H9 (cell line): Measurements from ENCODE around the gene NVL. TPM values are rescaled to one million over a fixed set of nuclear protein-coding genes. Genes with fewer than 3 reads are reported as not detected.

Source experiments
- DNase-seq: peaks from one replicate; pipeline ENCODE4 v3.0.0-alpha.2; 2017
- H2AFZ ChIP-seq: one replicate; pipeline ENCODE4 v1.6.1; 2013; ENCODE audit warnings: mild to moderate bottlenecking, low read length, control low read depth, moderate library complexity
- H2AK5ac ChIP-seq: 2 replicates; pipeline ENCODE4 v1.6.1; 2013; ENCODE audit warnings: low read length, control low read depth, mixed read lengths; ENCODE audit not compliant: insufficient read length
- H2BK120ac ChIP-seq: one replicate; pipeline ENCODE4 v1.6.1; 2013; ENCODE audit warnings: low read depth, mild to moderate bottlenecking, low read length, control low read depth, inconsistent platforms; ENCODE audit not compliant: poor library complexity, severe bottlenecking
- H2BK12ac ChIP-seq: 2 replicates; pipeline ENCODE4 v1.6.1; 2013; ENCODE audit warnings: low read length, control low read depth, mixed read lengths, low read depth; ENCODE audit not compliant: insufficient read length
- H2BK15ac ChIP-seq: 2 replicates; pipeline ENCODE4 v1.6.1; 2013; ENCODE audit warnings: low read depth, low read length, control low read depth
- H2BK20ac ChIP-seq: one replicate; pipeline ENCODE4 v1.6.1; 2013; ENCODE audit warnings: low read depth, mild to moderate bottlenecking, low read length, control low read depth, inconsistent platforms; ENCODE audit not compliant: poor library complexity, severe bottlenecking
- H2BK5ac ChIP-seq: 2 replicates; pipeline ENCODE4 v1.6.1; 2013; ENCODE audit warnings: low read length, control low read depth, mixed read lengths; ENCODE audit not compliant: insufficient read length
- H3K14ac ChIP-seq: 2 replicates; pipeline ENCODE4 v1.6.1; 2013; ENCODE audit warnings: low read length, control low read depth; ENCODE audit not compliant: insufficient read depth
- H3K18ac ChIP-seq: 2 replicates; pipeline ENCODE4 v1.6.1; 2013; ENCODE audit warnings: low read depth, mild to moderate bottlenecking, mixed read lengths, low read length, control low read depth; ENCODE audit not compliant: insufficient read length
- H3K23ac ChIP-seq: 2 replicates; pipeline ENCODE4 v1.6.1; 2013; ENCODE audit warnings: low read length, control low read depth, mixed read lengths, low read depth; ENCODE audit not compliant: insufficient read length
- H3K23me2 ChIP-seq: 2 replicates; pipeline ENCODE4 v1.6.1; 2013; ENCODE audit warnings: low read depth, mild to moderate bottlenecking, mixed read lengths, low read length, control low read depth; ENCODE audit not compliant: insufficient read length, poor library complexity, severe bottlenecking
- H3K27ac ChIP-seq: 2 replicates; pipeline ENCODE4 v1.5.1; 2013; ENCODE audit warnings: low read length, control low read depth, mixed read lengths, low read depth; ENCODE audit not compliant: insufficient read length
- H3K27me3 ChIP-seq: 2 replicates; pipeline ENCODE4 v1.6.1; 2013; ENCODE audit warnings: low read length, control low read depth, inconsistent platforms; ENCODE audit not compliant: insufficient read depth
- H3K4ac ChIP-seq: 2 replicates; pipeline ENCODE4 v1.6.1; 2013; ENCODE audit warnings: low read depth, mild to moderate bottlenecking, control low read depth, inconsistent platforms, low read length, moderate library complexity
- H3K4me1 ChIP-seq: 2 replicates; pipeline ENCODE4 v1.6.1; 2013; ENCODE audit warnings: low read length, control low read depth, inconsistent platforms; ENCODE audit not compliant: insufficient read depth
- H3K4me2 ChIP-seq: 2 replicates; pipeline ENCODE4 v1.6.1; 2013; ENCODE audit warnings: low read length, control low read depth, mixed read lengths; ENCODE audit not compliant: insufficient read length, insufficient read depth
- H3K56ac ChIP-seq: 2 replicates; pipeline ENCODE4 v1.6.1; 2013; ENCODE audit warnings: low read depth, mild to moderate bottlenecking, mixed read lengths, low read length, control low read depth; ENCODE audit not compliant: insufficient read length
- H3K79me1 ChIP-seq: 2 replicates; pipeline ENCODE4 v1.6.1; 2013; ENCODE audit warnings: low read depth, mild to moderate bottlenecking, moderate library complexity, low read length, control low read depth, inconsistent platforms; ENCODE audit not compliant: insufficient read depth, poor library complexity, severe bottlenecking
- H3K79me2 ChIP-seq: 2 replicates; pipeline ENCODE4 v1.6.1; 2013; ENCODE audit warnings: low read length, control low read depth, inconsistent platforms; ENCODE audit not compliant: insufficient read depth
- H3K9ac ChIP-seq: 2 replicates; pipeline ENCODE4 v1.6.1; 2013; ENCODE audit warnings: low read length, control low read depth, mixed read lengths; ENCODE audit not compliant: insufficient read length; ENCODE audit errors: extremely low read depth
- H3K9me3 ChIP-seq: one replicate; pipeline ENCODE4 v1.6.1; 2013; ENCODE audit warnings: low read depth, low read length, inconsistent platforms; ENCODE audit not compliant: control insufficient read depth
- H3T11ph ChIP-seq: one replicate; pipeline ENCODE4 v1.6.1; 2013; ENCODE audit warnings: mild to moderate bottlenecking, low read length, control low read depth, inconsistent platforms
- H4K20me1 ChIP-seq: one replicate; pipeline ENCODE4 v1.6.1; 2013; ENCODE audit not compliant: control insufficient read depth, insufficient read length, insufficient read depth
- H4K5ac ChIP-seq: 2 replicates; pipeline ENCODE4 v1.6.1; 2013; ENCODE audit warnings: low read depth, mild to moderate bottlenecking, mixed read lengths, low read length, control low read depth; ENCODE audit not compliant: insufficient read length
- H4K8ac ChIP-seq: replicated peaks from 2 replicates; pipeline ENCODE4 v1.6.1; 2013; ENCODE audit warnings: low read length, control low read depth, mixed read lengths, low read depth; ENCODE audit not compliant: insufficient read length
- H4K91ac ChIP-seq: 2 replicates; pipeline ENCODE4 v1.6.1; 2013; ENCODE audit warnings: low read depth, mild to moderate bottlenecking, moderate library complexity, mixed read lengths, low read length, control low read depth; ENCODE audit not compliant: insufficient read length
- H3K27ac Mint-ChIP-seq, 3 experiments: 2 replicates in 2 of 3; 3 replicates in 1 of 3; pipeline ENCODE4 v1.8.0; 2020 to 2021; ENCODE audit warnings: mixed read lengths in 3 of 3, mild to moderate bottlenecking in 1 of 3, moderate library complexity in 1 of 3
- H3K27me3 Mint-ChIP-seq: 2 replicates; pipeline ENCODE4 v1.8.0; 2021; ENCODE audit warnings: low read depth, mild to moderate bottlenecking, moderate library complexity, mixed read lengths
- H3K36me3 Mint-ChIP-seq, 3 experiments: 2 replicates in 2 of 3; 3 replicates in 1 of 3; pipeline ENCODE4 v1.8.0; 2020 to 2021; ENCODE audit warnings: low read depth in 3 of 3, mixed read lengths in 3 of 3; ENCODE audit not compliant: insufficient read depth in 1 of 3
- H3K4me1 Mint-ChIP-seq, 2 experiments: 2 replicates each; pipeline ENCODE4 v1.8.0; 2020; ENCODE audit warnings: mixed read lengths in 2 of 2
- H3K4me3 Mint-ChIP-seq, 2 experiments: 2 replicates in 1 of 2; 3 replicates in 1 of 2; pipeline ENCODE4 v1.8.0; 2020 to 2021; ENCODE audit warnings: mild to moderate bottlenecking in 2 of 2, mixed read lengths in 2 of 2, moderate library complexity in 1 of 2
- H3K9me3 Mint-ChIP-seq, 2 experiments: 2 replicates in 1 of 2; 3 replicates in 1 of 2; pipeline ENCODE4 v1.8.0; 2020; ENCODE audit warnings: mild to moderate bottlenecking in 2 of 2, mixed read lengths in 2 of 2, moderate library complexity in 1 of 2
- CTCF ChIP-seq: fragments of 200-600 bp; sonication (generic); conservative IDR thresholded peaks from 3 replicates; pipeline ENCODE4 v1.8.0; 2021; ENCODE audit warnings: antibody characterized with exemption, mild to moderate bottlenecking
- WGBS: extraction: QIAGEN DNeasy Blood & Tissue Kit; methylation state at CpG from one replicate; pipeline ENCODE4 v1.1.7; 2013; ENCODE audit warnings: missing lambda C conversion rate, low lambda C conversion rate, mixed read lengths; ENCODE audit not compliant: insufficient read length; ENCODE audit errors: extremely low coverage; 5-methylcytosine and 5-hydroxymethylcytosine counted together
- total RNA-seq: library from RNA; stranded (reverse); gene quantifications from 2 replicates; pipeline ENCODE4 v1.2.1, GENCODE V29; 2021

The NVL gene
- total RNA-seq, 1 experiment from 2014 or later = 66.9 TPM

- no peak overlapping the region for H3K4me2 ChIP-seq
- WGBS = no CpG with 5 or more reads among the region's 7 CpGs
Observed at GRCh38 chr1:224302947-224303346, 27.0 kb downstream of the NVL start.

More at GRCh38 chr1:224302947-224303346, 27.0 kb downstream of the NVL start:
- no peak overlapping the region for H3K4ac ChIP-seq
- H2AFZ ChIP-seq = no peak overlapping the region
- no peaks in the 10 kb centered on the region for H3K79me1 ChIP-seq
- no peak overlapping the region for H3K9ac ChIP-seq
- H4K8ac ChIP-seq = no peak overlapping the region
- no peak overlapping the region for H2BK12ac ChIP-seq
- no peaks in the 10 kb centered on the region for H3K4me1 ChIP-seq
- H3K23ac ChIP-seq = no peak overlapping the region
- no peak overlapping the region for H2BK20ac ChIP-seq
- Mint-ChIP-seq H3K4me1 (no peaks in the 10 kb centered on the region), H3K36me3 (peaks cover 16 to 89% (median 71%) of the 10 kb centered on the region in 3 experiments; a peak in 6 of 7 replicates), H3K27ac (0 out of 7 replicates have a peak overlapping the region, but pooled peaks of 1 of the 3 experiments have one; percentile 53), H3K27me3 (no peaks in the 10 kb centered on the region), H3K4me3 (no peak overlapping the region), H3K9me3 (no peaks in the 10 kb centered on the region)
- H4K5ac ChIP-seq = no peak overlapping the region
- H2BK5ac ChIP-seq = no peak overlapping the region
- no peaks in the 10 kb centered on the region for H3K27me3 ChIP-seq
- H3K56ac ChIP-seq = no peak overlapping the region
- no peaks in the 10 kb centered on the region for H3K79me2 ChIP-seq
- H3K9me3 ChIP-seq = no peaks in the 10 kb centered on the region
- no peak overlapping the region for H3K27ac ChIP-seq
- no peaks in the 10 kb centered on the region for H3K23me2 ChIP-seq
- no peak overlapping the region for H3K14ac ChIP-seq
- H3T11ph ChIP-seq = no peak overlapping the region
- H2AK5ac ChIP-seq = no peak overlapping the region
- TF ChIP-seq CTCF = no peak
- no peak for DNase-seq
- H4K20me1 ChIP-seq = no peaks in the 10 kb centered on the region
- no peak overlapping the region for H2BK15ac ChIP-seq
- no peak overlapping the region for H3K18ac ChIP-seq
- H4K91ac ChIP-seq = no peak overlapping the region
- H2BK120ac ChIP-seq = no peak overlapping the region
